Left cardiac atrium (tissue), 4 donors: Measurements from ENCODE around the gene GFI1. TPM values are rescaled to one million over a fixed set of nuclear protein-coding genes. Genes with fewer than 3 reads are reported as not detected.
A peak's percentile ranks its signal among the peaks of the same experiment; 100 is the strongest.

Experiments used
- ATAC-seq, 2 donors: fragments of 200-7000 bp; cut with Tn5 transposase; one replicate each; pipeline ENCODE4 v1.9.1; 2020; ENCODE audit warnings: mild to moderate bottlenecking in 2 of 2, moderate library complexity in 2 of 2
- DNase-seq: peaks from one replicate; pipeline ENCODE4 v3.0.0-alpha.2; 2020
- intact Hi-C, 2 donors: fragments of 100-400 bp; cut with DNase I; formaldehyde crosslinking; loops; one replicate each; pipeline versions ENCODE4 v1.14.1 to v1.15.1; 2022 to 2023
- total RNA-seq, 2 donors: library from RNA; stranded (reverse); fragmentation: NEBNext Ultra II Directional; extraction: Animal tissue kit (Norgen Biotek cat#: 25700); gene quantifications; one replicate each; pipeline ENCODE4 v1.2.1, GENCODE V29; 2021
- donor health status: DM: no; HTN: yes; CAD: no.
- donor health status: DM: no; HTN: yes; CAD: no; lungs with severe emphysema.
- donor health status: DM: yes; HTN: yes; CAD: no.
- donor health status: Dilated cardiomyopathy.

GFI1 gene
- total RNA-seq, 2 donors from 2014 or later = 0.63 to 0.85 TPM

- intact Hi-C loops = no loop called here
- ATAC-seq = no peak
- DNase-seq = no peak
Observed at GRCh38 chr1:92476071-92476631, 10.6 kb downstream of the GFI1 start.

GRCh38 chr1:92475029-92475428 lies 11.7 kb downstream of the GFI1 start:
- intact Hi-C loops = no loop called here
- ATAC-seq = no peak
- no peak for DNase-seq

GRCh38 chr1:92473781-92474495 lies 12.8 kb downstream of the GFI1 start:
- no peak for ATAC-seq
- intact Hi-C loops = no loop called here
- DNase-seq = no peak

- ATAC-seq (no peak), DNase-seq (no peak)
- intact Hi-C loops = no loop called here
Observed at GRCh38 chr1:92470216-92470615, 16.5 kb downstream of the GFI1 start.

GRCh38 chr1:92466683-92467352 lies 19.9 kb downstream of the GFI1 start:
- DNase-seq = no peak
- ATAC-seq = no peak
- intact Hi-C loops = no loop called here

- no peak for DNase-seq
- no peak for ATAC-seq
- intact Hi-C loops = no loop called here
Observed at GRCh38 chr1:92465256-92465647, 21.5 kb downstream of the GFI1 start.

GRCh38 chr1:92464588-92465255 lies 22.0 kb downstream of the GFI1 start:
- intact Hi-C loops = no loop called here
- no peak for ATAC-seq
- no peak for DNase-seq

GRCh38 chr1:92461364-92462097 lies 25.2 kb downstream of the GFI1 start:
- intact Hi-C loops = no loop called here
- DNase-seq (no peak), ATAC-seq (no peak)

- ATAC-seq (peak; percentile 30 to 43), DNase-seq (no peak)
- intact Hi-C loops = no loop called here
Observed at GRCh38 chr1:92459871-92460320, 26.8 kb downstream of the GFI1 start.

GRCh38 chr1:92458146-92458545 lies 28.6 kb downstream of the GFI1 start:
- no peak for ATAC-seq
- intact Hi-C loops = no loop called here
- no peak for DNase-seq

GRCh38 chr1:92447976-92448375 lies 38.7 kb downstream of the GFI1 start:
- DNase-seq = no peak
- intact Hi-C loops = no loop called here
- ATAC-seq = no peak

GRCh38 chr1:92447033-92447681 lies 39.6 kb downstream of the GFI1 start:
- ATAC-seq (no peak), DNase-seq (no peak)
- intact Hi-C loops = no loop called here

GRCh38 chr1:92446546-92446945 lies 40.2 kb downstream of the GFI1 start:
- peak in 1 of 2 donors; percentile 75 for ATAC-seq
- DNase-seq = no peak
- intact Hi-C loops = no loop called here

- intact Hi-C loops = no loop called here
- DNase-seq (no peak), ATAC-seq (no peak)
Observed at GRCh38 chr1:92445865-92446264, 40.9 kb downstream of the GFI1 start.

GRCh38 chr1:92444351-92444750 lies 42.4 kb downstream of the GFI1 start:
- no peak for ATAC-seq
- intact Hi-C loops = no loop called here
- no peak for DNase-seq

GRCh38 chr1:92443893-92444292 lies 42.8 kb downstream of the GFI1 start:
- no peak for ATAC-seq
- DNase-seq = no peak

GRCh38 chr1:92442351-92442750 lies 44.4 kb downstream of the GFI1 start:
- intact Hi-C loops = no loop called here
- DNase-seq (no peak), ATAC-seq (no peak)

More at GRCh38 chr1:92443893-92444292, 42.8 kb downstream of the GFI1 start:
- intact Hi-C loops = no loop called here

GRCh38 chr1:92441697-92442342 lies 44.9 kb downstream of the GFI1 start:
- ATAC-seq (no peak), DNase-seq (no peak)
- intact Hi-C loops = no loop called here
